OCI-LY7 (cell line): ENCODE data around the gene PEPD.

Experiments used
- CTCF ChIP-seq: fragments of 200-600 bp; sonication (generic); conservative IDR thresholded peaks from 2 replicates; pipeline ENCODE4 v1.5.1; 2014; ENCODE audit warnings: mild to moderate bottlenecking, antibody characterized with exemption, low read length, moderate library complexity, mixed read lengths
- EZH2phosphoT487 ChIP-seq: fragments of 200-600 bp; sonication (generic); IDR thresholded peaks from 2 replicates; pipeline ENCODE4 v1.6.1; 2018; ENCODE audit warnings: low read depth, borderline replicate concordance, mild to moderate bottlenecking, mixed run types, antibody characterized with exemption, low read length, moderate library complexity, mixed read lengths

GRCh38 chr19:33387351-33388230 lies 134.0 kb downstream of the PEPD start:
- TF ChIP-seq CTCF: no peak
- TF ChIP-seq EZH2phosphoT487: no peak
